ES-I3 (cell line): ENCODE measurements around the gene STARD3.
"Not testable (repeated sequence)": the region's sequence is repeated elsewhere in the genome, so short reads cannot be mapped to it uniquely, and the experiment has no call there.

Experiments used
- H3K36me3 ChIP-seq: 2 replicates; pipeline ENCODE4 v1.6.1; 2013; ENCODE audit warnings: mild to moderate bottlenecking, low read length, control low read depth, moderate library complexity; ENCODE audit not compliant: insufficient read depth
- H3K4me1 ChIP-seq: 2 replicates; pipeline ENCODE4 v1.6.1; 2013; ENCODE audit warnings: mild to moderate bottlenecking, control low read depth, low read length; ENCODE audit not compliant: insufficient read depth
- H3K9ac ChIP-seq: 2 replicates; pipeline ENCODE4 v1.6.1; 2013; ENCODE audit warnings: low read depth, mild to moderate bottlenecking, low read length, moderate library complexity
- H3K9me3 ChIP-seq: 2 replicates; pipeline ENCODE4 v1.6.1; 2013; ENCODE audit warnings: mild to moderate bottlenecking, low read length, moderate library complexity; ENCODE audit not compliant: control insufficient read depth, insufficient read depth

Gene STARD3

GRCh38 chr17:39636927-39637736 is at the start of gene STARD3:
TSS of gene STARD3 (plus strand) at chr17:39637144. CDS start at chr17:39653532, 16,388 bp downstream.
- H3K9ac ChIP-seq, result peak within 1 kb of the TSS; percentile 80
- peaks cover 34% of the 10 kb centered on the region for H3K4me1 ChIP-seq
- no peaks in the 10 kb centered on the region for H3K9me3 ChIP-seq
- no peaks in the 10 kb centered on the region for H3K36me3 ChIP-seq

GRCh38 chr17:39590180-39590579 is 46.8 kb upstream of the STARD3 start:
- not testable (repeated sequence) for H3K9ac ChIP-seq, H3K9me3 ChIP-seq, H3K4me1 ChIP-seq, H3K36me3 ChIP-seq

- Histone ChIP-seq H3K4me1 (peaks cover 4% of the 10 kb centered on the region; the same call in 1 of the 2 replicates), H3K36me3 (no peaks in the 10 kb centered on the region), H3K9me3 (no peaks in the 10 kb centered on the region), H3K9ac (no peak overlapping the region)
These were observed 44.7 kb upstream of the STARD3 start for GRCh38 chr17:39591958-39592954.

GRCh38 chr17:39593371-39593770 is 43.6 kb upstream of the STARD3 start:
- H3K4me1 ChIP-seq, result peaks cover 4% of the 10 kb centered on the region; the same call in 1 of the 2 replicates
- no peak overlapping the region for H3K9ac ChIP-seq

GRCh38 chr17:39595294-39595693 is 41.6 kb upstream of the STARD3 start:
- H3K9me3 ChIP-seq, result no peaks in the 10 kb centered on the region
- peaks cover 4% of the 10 kb centered on the region; the same call in 1 of the 2 replicates for H3K4me1 ChIP-seq
- no peaks in the 10 kb centered on the region for H3K36me3 ChIP-seq
- H3K9ac ChIP-seq, result no peak overlapping the region

More at GRCh38 chr17:39593371-39593770, 43.6 kb upstream of the STARD3 start:
- Histone ChIP-seq H3K9me3 (no peaks in the 10 kb centered on the region), H3K36me3 (no peaks in the 10 kb centered on the region)

- Histone ChIP-seq H3K9me3 (no peaks in the 10 kb centered on the region), H3K9ac (no peak overlapping the region), H3K4me1 (peaks cover 8% of the 10 kb centered on the region; the same call in 1 of the 2 replicates), H3K36me3 (no peaks in the 10 kb centered on the region)
These were observed 40.9 kb upstream of the STARD3 start for GRCh38 chr17:39595928-39596510.

GRCh38 chr17:39596543-39597267 is 40.2 kb upstream of the STARD3 start:
- H3K9ac ChIP-seq, result no peak overlapping the region
- no peaks in the 10 kb centered on the region for H3K9me3 ChIP-seq
- no peaks in the 10 kb centered on the region for H3K36me3 ChIP-seq
- peaks cover 7% of the 10 kb centered on the region; the same call in 1 of the 2 replicates for H3K4me1 ChIP-seq

GRCh38 chr17:39597372-39598046 is 39.4 kb upstream of the STARD3 start:
- Histone ChIP-seq H3K36me3 (no peaks in the 10 kb centered on the region), H3K4me1 (peaks cover 13% of the 10 kb centered on the region; the same call in 1 of the 2 replicates), H3K9me3 (no peaks in the 10 kb centered on the region), H3K9ac (no peak overlapping the region)

- Histone ChIP-seq H3K9me3 (no peaks in the 10 kb centered on the region), H3K9ac (no peak overlapping the region), H3K4me1 (peaks cover 13% of the 10 kb centered on the region; the same call in 1 of the 2 replicates), H3K36me3 (no peaks in the 10 kb centered on the region)
These were observed 38.9 kb upstream of the STARD3 start for GRCh38 chr17:39598047-39598481.

- H3K4me1 ChIP-seq, result peaks cover 18% of the 10 kb centered on the region; the same call in 1 of the 2 replicates
- no peak overlapping the region for H3K9ac ChIP-seq
- no peaks in the 10 kb centered on the region for H3K36me3 ChIP-seq
- H3K9me3 ChIP-seq, result no peaks in the 10 kb centered on the region
These were observed 38.3 kb upstream of the STARD3 start for GRCh38 chr17:39598630-39599003.

GRCh38 chr17:39599004-39599664 is 37.8 kb upstream of the STARD3 start:
- Histone ChIP-seq H3K36me3 (no peaks in the 10 kb centered on the region), H3K9ac (peak overlapping the region; percentile 28; the same call in 1 of the 2 replicates), H3K9me3 (no peaks in the 10 kb centered on the region), H3K4me1 (peaks cover 21% of the 10 kb centered on the region; the same call in 1 of the 2 replicates)

GRCh38 chr17:39599665-39600231 is 37.2 kb upstream of the STARD3 start:
- Histone ChIP-seq H3K9me3 (no peaks in the 10 kb centered on the region), H3K4me1 (peaks cover 21% of the 10 kb centered on the region; the same call in 1 of the 2 replicates), H3K36me3 (no peaks in the 10 kb centered on the region), H3K9ac (peak overlapping the region; percentile 28; the same call in 1 of the 2 replicates)
